Vagina (tissue), 2 donors: ENCODE results near the gene SPINK1.

Source experiments
- CTCF ChIP-seq, 3 experiments: fragments of 450-650 bp in 2 of 3; fragments of 200-600 bp in 1 of 3; sonication (generic) in 1 of 3; IDR thresholded peaks; one replicate each; pipeline ENCODE4 v1.5.1; 2017 to 2019; ENCODE audit warnings: antibody characterized with exemption in 3 of 3, mild to moderate bottlenecking in 2 of 3, moderate library complexity in 2 of 3
- POLR2A ChIP-seq, 2 donors: fragments of 450-650 bp; IDR thresholded peaks; one replicate each; pipeline ENCODE4 v1.6.1; 2017; ENCODE audit warnings: antibody characterized with exemption in 2 of 2, mild to moderate bottlenecking in 2 of 2, moderate library complexity in 2 of 2
- POLR2AphosphoS5 ChIP-seq, 2 donors: sonication (generic); formaldehyde crosslinking; IDR thresholded peaks; one replicate each; pipeline ENCODE4 v1.9.0; 2017; ENCODE audit warnings: antibody characterized with exemption in 2 of 2, mild to moderate bottlenecking in 2 of 2, low read depth in 1 of 2; ENCODE audit not compliant: insufficient read depth in 1 of 2

GRCh38 chr5:147849226-147849625 is 17.8 kb upstream of the SPINK1 start:
- TF ChIP-seq CTCF (IDR thresholded peaks at IDR 0.05) (no peak), POLR2A (IDR thresholded peaks at IDR 0.05) (no peak), POLR2AphosphoS5 (IDR thresholded peaks at IDR 0.05; ENCODE audit: insufficient read depth in 1 of 2, low read depth in 1 of 2) (no peak)
